ENCODE measurements around the gene SLC16A11.

DNA sequence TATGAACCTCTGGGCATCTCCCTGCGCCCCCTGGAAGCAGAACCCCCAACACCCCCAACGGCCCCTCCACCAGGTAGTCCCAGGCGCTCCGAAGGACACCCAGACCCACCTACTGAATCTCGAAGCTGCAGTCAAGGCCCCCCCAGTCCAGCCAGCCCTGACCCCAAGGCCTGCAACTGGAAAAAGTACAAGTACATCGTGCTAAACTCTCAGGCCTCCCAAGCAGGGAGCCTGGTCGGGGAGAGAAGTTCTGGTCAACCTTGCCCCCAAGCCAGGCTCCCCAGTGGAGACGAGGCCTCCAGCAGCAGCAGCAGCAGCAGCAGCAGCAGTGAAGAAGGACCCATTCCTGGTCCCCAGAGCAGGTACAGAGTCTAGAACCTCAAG, 19.5 kb downstream of the SLC16A11 start:
- TF ChIP-seq POLR2A (IDR thresholded peaks at IDR 0.05) (no peak), CTCF (IDR thresholded peaks at IDR 0.05 in 8 of 11, conservative IDR thresholded peaks at IDR 0.05 in 3 of 11) (no peak), POLR2AphosphoS5 (IDR thresholded peaks at IDR 0.05) (no peak)
